Measurements from ENCODE around the gene SLC22A6.

Gene SLC22A6

GRCh38 chr11:62999156-62999555 lies 14.4 kb upstream of the SLC22A6 start:
- Histone ChIP-seq H2BK12ac (ENCODE audit: low read length) (no peak overlapping the region), H3K4me1 (ENCODE audit: control insufficient read depth in 2 of 2, insufficient read depth in 1 of 2, low read depth in 1 of 2, low read length in 2 of 2) (peaks cover 0 to 7% of the 10 kb centered on the region in 2 donors), H2AFZ (ENCODE audit: low read length) (no peak overlapping the region), H3K27ac (replicated peaks; ENCODE audit: low read length) (no peak overlapping the region), H3K79me1 (ENCODE audit: low read depth, low read length) (no peaks in the 10 kb centered on the region), H3K18ac (ENCODE audit: low read length) (no peak overlapping the region), H4K91ac (ENCODE audit: low read depth, low read length, poor library complexity) (no peak overlapping the region), H2BK5ac (ENCODE audit: low read length) (no peak overlapping the region), H3K9ac (ENCODE audit: low read depth, low read length, poor library complexity) (no peak overlapping the region), H3K23ac (ENCODE audit: low read depth, low read length, poor library complexity) (no peak overlapping the region), H3K4me2 (ENCODE audit: insufficient read depth, low read length, poor library complexity, severe bottlenecking) (no peak overlapping the region), H3K14ac (ENCODE audit: low read length) (no peak overlapping the region), H2AK5ac (ENCODE audit: low read depth, low read length) (no peak overlapping the region), H3K27me3 (ENCODE audit: control insufficient read depth in 3 of 3, insufficient read depth in 3 of 3, low read depth in 1 of 3, low read length in 3 of 3) (no peaks in the 10 kb centered on the region), H4K8ac (ENCODE audit: low read depth, low read length) (no peak overlapping the region), H3K4me3 (ENCODE audit: low read length in 2 of 2) (no peak overlapping the region), H3K9me3 (replicated peaks in 1 of 2; ENCODE audit: control insufficient read depth in 2 of 2, insufficient read depth in 1 of 2, low read depth in 1 of 2, low read length in 2 of 2) (peaks cover 0 to 2% of the 10 kb centered on the region in 2 donors), H2BK120ac (ENCODE audit: low read depth, low read length) (no peak overlapping the region), H3K4ac (ENCODE audit: low read length) (no peak overlapping the region), H2BK15ac (ENCODE audit: low read length) (no peak overlapping the region), H3K36me3 (replicated peaks in 1 of 2; ENCODE audit: control insufficient read depth in 2 of 2, insufficient read depth in 2 of 2, low read length in 2 of 2) (no peaks in the 10 kb centered on the region)
- no peak for DNase-seq (ENCODE audit: low spot score)
- no CpG with 5 or more reads among the region's 5 CpGs for WGBS, 2 donors (ENCODE audit: extremely low coverage in 2 of 2, insufficient read length in 2 of 2, insufficient replicate concordance in 1 of 2)

GRCh38 chr11:62996271-62996670 lies 11.5 kb upstream of the SLC22A6 start:
- no peak overlapping the region for H2BK120ac ChIP-seq (ENCODE audit: low read depth, low read length)
- no peak overlapping the region for H2BK15ac ChIP-seq (ENCODE audit: low read length)
- H2BK5ac ChIP-seq (ENCODE audit: low read length) = no peak overlapping the region
- H3K9me3 ChIP-seq (replicated peaks in 1 of 2; ENCODE audit: control insufficient read depth in 2 of 2, insufficient read depth in 1 of 2, low read depth in 1 of 2, low read length in 2 of 2) = peaks cover 0 to 2% of the 10 kb centered on the region in 2 donors
- peaks cover 0 to 1% of the 10 kb centered on the region in 2 donors for H3K36me3 ChIP-seq (replicated peaks in 1 of 2; ENCODE audit: control insufficient read depth in 2 of 2, insufficient read depth in 2 of 2, low read length in 2 of 2)
- no peaks in the 10 kb centered on the region for H3K79me1 ChIP-seq (ENCODE audit: low read depth, low read length)
- no peak overlapping the region for H3K9ac ChIP-seq (ENCODE audit: low read depth, low read length, poor library complexity)
- DNase-seq (ENCODE audit: low spot score) = no peak
- H2AK5ac ChIP-seq (ENCODE audit: low read depth, low read length) = no peak overlapping the region
- no peak overlapping the region for H2BK12ac ChIP-seq (ENCODE audit: low read length)
- no peak overlapping the region for H4K8ac ChIP-seq (ENCODE audit: low read depth, low read length)
- H4K91ac ChIP-seq (ENCODE audit: low read depth, low read length, poor library complexity) = no peak overlapping the region
- no peak overlapping the region for H3K4me3 ChIP-seq (ENCODE audit: low read length in 2 of 2)
- H3K27me3 ChIP-seq (ENCODE audit: control insufficient read depth in 3 of 3, insufficient read depth in 3 of 3, low read depth in 1 of 3, low read length in 3 of 3) = no peaks in the 10 kb centered on the region
- H3K14ac ChIP-seq (ENCODE audit: low read length) = no peak overlapping the region
- no peak overlapping the region for H3K4me2 ChIP-seq (ENCODE audit: insufficient read depth, low read length, poor library complexity, severe bottlenecking)
- no peak overlapping the region for H2AFZ ChIP-seq (ENCODE audit: low read length)
- no peak overlapping the region for H3K27ac ChIP-seq (replicated peaks; ENCODE audit: low read length)
- H3K18ac ChIP-seq (ENCODE audit: low read length) = no peak overlapping the region
- H3K4me1 ChIP-seq (ENCODE audit: control insufficient read depth in 2 of 2, insufficient read depth in 1 of 2, low read depth in 1 of 2, low read length in 2 of 2) = no peaks in the 10 kb centered on the region
- no peak overlapping the region for H3K4ac ChIP-seq (ENCODE audit: low read length)
- no peak overlapping the region for H3K23ac ChIP-seq (ENCODE audit: low read depth, low read length, poor library complexity)
- WGBS, 2 donors (ENCODE audit: extremely low coverage in 2 of 2, insufficient read length in 2 of 2, insufficient replicate concordance in 1 of 2) = no CpG with 5 or more reads among the region's 1 CpG

- no peaks in the 10 kb centered on the region for H3K79me1 ChIP-seq (ENCODE audit: low read depth, low read length)
- H2BK12ac ChIP-seq (ENCODE audit: low read length) = no peak overlapping the region
- no peaks in the 10 kb centered on the region for H3K27me3 ChIP-seq (ENCODE audit: control insufficient read depth in 3 of 3, insufficient read depth in 3 of 3, low read depth in 1 of 3, low read length in 3 of 3)
- H3K4me2 ChIP-seq (ENCODE audit: insufficient read depth, low read length, poor library complexity, severe bottlenecking) = no peak overlapping the region
- no peak overlapping the region for H2BK5ac ChIP-seq (ENCODE audit: low read length)
- H2BK15ac ChIP-seq (ENCODE audit: low read length) = no peak overlapping the region
- H3K4ac ChIP-seq (ENCODE audit: low read length) = no peak overlapping the region
- no peak for DNase-seq (ENCODE audit: low spot score)
- no peak overlapping the region for H3K14ac ChIP-seq (ENCODE audit: low read length)
- H3K23ac ChIP-seq (ENCODE audit: low read depth, low read length, poor library complexity) = no peak overlapping the region
- no peak overlapping the region for H3K18ac ChIP-seq (ENCODE audit: low read length)
- peaks cover 0 to 1% of the 10 kb centered on the region in 2 donors for H3K36me3 ChIP-seq (replicated peaks in 1 of 2; ENCODE audit: control insufficient read depth in 2 of 2, insufficient read depth in 2 of 2, low read length in 2 of 2)
- no peak overlapping the region for H4K8ac ChIP-seq (ENCODE audit: low read depth, low read length)
- no peaks in the 10 kb centered on the region for H3K4me1 ChIP-seq (ENCODE audit: control insufficient read depth in 2 of 2, insufficient read depth in 1 of 2, low read depth in 1 of 2, low read length in 2 of 2)
- H2BK120ac ChIP-seq (ENCODE audit: low read depth, low read length) = no peak overlapping the region
- WGBS, 2 donors (ENCODE audit: extremely low coverage in 2 of 2, insufficient read length in 2 of 2, insufficient replicate concordance in 1 of 2) = no CpG with 5 or more reads among the region's 4 CpGs
- H3K27ac ChIP-seq (replicated peaks; ENCODE audit: low read length) = no peak overlapping the region
- no peak overlapping the region for H3K9ac ChIP-seq (ENCODE audit: low read depth, low read length, poor library complexity)
- no peak overlapping the region for H2AFZ ChIP-seq (ENCODE audit: low read length)
- peaks cover 0 to 2% of the 10 kb centered on the region in 2 donors for H3K9me3 ChIP-seq (replicated peaks in 1 of 2; ENCODE audit: control insufficient read depth in 2 of 2, insufficient read depth in 1 of 2, low read depth in 1 of 2, low read length in 2 of 2)
- no peak overlapping the region for H2AK5ac ChIP-seq (ENCODE audit: low read depth, low read length)
- no peak overlapping the region for H3K4me3 ChIP-seq (ENCODE audit: low read length in 2 of 2)
- H4K91ac ChIP-seq (ENCODE audit: low read depth, low read length, poor library complexity) = no peak overlapping the region
These were observed 10.0 kb upstream of the SLC22A6 start for GRCh38 chr11:62994775-62995174.

GRCh38 chr11:62988276-62988675 lies 3.5 kb upstream of the SLC22A6 start:
- Histone ChIP-seq H3K9ac (ENCODE audit: low read depth, low read length, poor library complexity) (no peak overlapping the region), H4K91ac (ENCODE audit: low read depth, low read length, poor library complexity) (no peak overlapping the region), H2AFZ (ENCODE audit: low read length) (no peak overlapping the region), H2AK5ac (ENCODE audit: low read depth, low read length) (no peak overlapping the region), H3K14ac (ENCODE audit: low read length) (peak overlapping the region; percentile 6), H2BK12ac (ENCODE audit: low read length) (no peak overlapping the region), H3K4me1 (ENCODE audit: control insufficient read depth in 2 of 2, insufficient read depth in 1 of 2, low read depth in 1 of 2, low read length in 2 of 2) (peaks cover 0 to 9% of the 10 kb centered on the region in 2 donors), H4K8ac (ENCODE audit: low read depth, low read length) (no peak overlapping the region), H3K9me3 (replicated peaks in 1 of 2; ENCODE audit: control insufficient read depth in 2 of 2, insufficient read depth in 1 of 2, low read depth in 1 of 2, low read length in 2 of 2) (no peaks in the 10 kb centered on the region), H3K4me3 (ENCODE audit: low read length in 2 of 2) (no peak overlapping the region), H3K23ac (ENCODE audit: low read depth, low read length, poor library complexity) (no peak overlapping the region), H3K4me2 (ENCODE audit: insufficient read depth, low read length, poor library complexity, severe bottlenecking) (no peak overlapping the region), H2BK5ac (ENCODE audit: low read length) (no peak overlapping the region), H3K27me3 (ENCODE audit: control insufficient read depth in 3 of 3, insufficient read depth in 3 of 3, low read depth in 1 of 3, low read length in 3 of 3) (peaks cover 0 to 10% (median 0%) of the 10 kb centered on the region in 3 experiments), H3K27ac (replicated peaks; ENCODE audit: low read length) (no peak overlapping the region), H3K18ac (ENCODE audit: low read length) (peak overlapping the region; percentile 39), H3K4ac (ENCODE audit: low read length) (no peak overlapping the region), H2BK15ac (ENCODE audit: low read length) (no peak overlapping the region), H2BK120ac (ENCODE audit: low read depth, low read length) (no peak overlapping the region), H3K36me3 (replicated peaks in 1 of 2; ENCODE audit: control insufficient read depth in 2 of 2, insufficient read depth in 2 of 2, low read length in 2 of 2) (peaks cover 0 to 1% of the 10 kb centered on the region in 2 donors), H3K79me1 (ENCODE audit: low read depth, low read length) (no peaks in the 10 kb centered on the region)
- WGBS, 2 donors (ENCODE audit: extremely low coverage in 2 of 2, insufficient read length in 2 of 2, insufficient replicate concordance in 1 of 2) = no CpG with 5 or more reads among the region's 5 CpGs
- no peak for DNase-seq (ENCODE audit: low spot score)
